Parathyroid adenoma (tissue), 2 donors: ENCODE measurements around the gene PIK3CB.
"Not testable (repeated sequence)": the region's sequence is repeated elsewhere in the genome, so short reads cannot be mapped to it uniquely, and the experiment has no call there.

ENCODE experiments used
- H2AFZ ChIP-seq: fragments of 300-600 bp; sonication (generic); one replicate; pipeline ENCODE4 v1.7.0; 2017; ENCODE audit warnings: antibody characterized with exemption, mild to moderate bottlenecking
- H3K27ac ChIP-seq: fragments of 300-600 bp; sonication (generic); one replicate; pipeline ENCODE4 v1.7.0; 2017
- H3K27me3 ChIP-seq: fragments of 300-600 bp; sonication (generic); one replicate; pipeline ENCODE4 v1.7.0; 2017; ENCODE audit warnings: low read length; ENCODE audit not compliant: control insufficient read depth, insufficient read depth
- H3K36me3 ChIP-seq: fragments of 300-600 bp; sonication (generic); one replicate; pipeline ENCODE4 v1.7.0; 2017; ENCODE audit warnings: low read length; ENCODE audit not compliant: control insufficient read depth, insufficient read depth
- H3K4me1 ChIP-seq: fragments of 300-600 bp; sonication (generic); one replicate; pipeline ENCODE4 v1.7.0; 2017; ENCODE audit warnings: control low read depth
- H3K4me2 ChIP-seq: fragments of 300-600 bp; sonication (generic); one replicate; pipeline ENCODE4 v1.7.0; 2017; ENCODE audit warnings: low read length
- H3K4me3 ChIP-seq: fragments of 300-600 bp; sonication (generic); one replicate; pipeline ENCODE4 v1.7.0; 2017; ENCODE audit warnings: low read depth, low read length
- H3K79me2 ChIP-seq: fragments of 300-600 bp; sonication (generic); one replicate; pipeline ENCODE4 v1.7.0; 2017; ENCODE audit warnings: control low read depth
- H3K9ac ChIP-seq: fragments of 300-600 bp; sonication (generic); one replicate; pipeline ENCODE4 v1.7.0; 2017; ENCODE audit warnings: mild to moderate bottlenecking
- H3K9me3 ChIP-seq: fragments of 300-600 bp; sonication (generic); one replicate; pipeline ENCODE4 v1.7.0; 2017; ENCODE audit warnings: low read length; ENCODE audit not compliant: control insufficient read depth
- CTCF ChIP-seq: fragments of 300-600 bp; sonication (generic); IDR thresholded peaks from one replicate; pipeline ENCODE4 v1.7.0; 2017; ENCODE audit warnings: antibody characterized with exemption, mild to moderate bottlenecking
- donor health status: primary hyperparathyroidism.

Gene PIK3CB

GRCh38 chr3:138829886-138830510 is 4.7 kb downstream of the PIK3CB start:
- H3K4me3 ChIP-seq: no peak overlapping the region
- no peak overlapping the region for H3K27ac ChIP-seq
- H3K4me2 ChIP-seq: no peak overlapping the region
- no peaks in the 10 kb centered on the region for H3K36me3 ChIP-seq
- no peaks in the 10 kb centered on the region for H3K4me1 ChIP-seq
- H3K9ac ChIP-seq: no peak overlapping the region
- peaks cover 24% of the 10 kb centered on the region for H3K79me2 ChIP-seq
- H3K9me3 ChIP-seq: no peaks in the 10 kb centered on the region
- H3K27me3 ChIP-seq: no peaks in the 10 kb centered on the region
- no peak for TF ChIP-seq CTCF
- no peak overlapping the region for H2AFZ ChIP-seq

- Histone ChIP-seq H3K27me3 (no peaks in the 10 kb centered on the region), H3K79me2 (peaks cover 22% of the 10 kb centered on the region), H3K36me3 (no peaks in the 10 kb centered on the region), H3K27ac (no peak overlapping the region), H3K4me1 (no peaks in the 10 kb centered on the region), H3K4me2 (no peak overlapping the region), H3K9ac (no peak overlapping the region), H3K4me3 (no peak overlapping the region), H2AFZ (no peak overlapping the region), H3K9me3 (no peaks in the 10 kb centered on the region)
- no peak for TF ChIP-seq CTCF
These were observed 5.6 kb downstream of the PIK3CB start for GRCh38 chr3:138829097-138829496.

GRCh38 chr3:138827222-138827621 is 7.5 kb downstream of the PIK3CB start:
- Histone ChIP-seq H3K27me3 (no peaks in the 10 kb centered on the region), H2AFZ (no peak overlapping the region), H3K79me2 (peaks cover 17% of the 10 kb centered on the region), H3K4me2 (no peak overlapping the region), H3K4me1 (no peaks in the 10 kb centered on the region), H3K36me3 (no peaks in the 10 kb centered on the region), H3K4me3 (no peak overlapping the region), H3K9ac (no peak overlapping the region), H3K27ac (no peak overlapping the region), H3K9me3 (no peaks in the 10 kb centered on the region)
- no peak for TF ChIP-seq CTCF

GRCh38 chr3:138825336-138825735 is 9.4 kb downstream of the PIK3CB start:
- H3K9me3 ChIP-seq: no peaks in the 10 kb centered on the region
- no peak overlapping the region for H3K4me3 ChIP-seq
- TF ChIP-seq CTCF: no peak
- H3K4me1 ChIP-seq: no peaks in the 10 kb centered on the region
- H3K36me3 ChIP-seq: no peaks in the 10 kb centered on the region
- no peak overlapping the region for H3K9ac ChIP-seq
- no peak overlapping the region for H2AFZ ChIP-seq
- no peaks in the 10 kb centered on the region for H3K27me3 ChIP-seq
- no peak overlapping the region for H3K27ac ChIP-seq
- no peak overlapping the region for H3K4me2 ChIP-seq
- peaks cover 11% of the 10 kb centered on the region for H3K79me2 ChIP-seq

GRCh38 chr3:138824114-138824506 is 10.6 kb downstream of the PIK3CB start:
- Histone ChIP-seq H3K4me1 (no peaks in the 10 kb centered on the region), H2AFZ (no peak overlapping the region), H3K4me3 (no peak overlapping the region), H3K9ac (no peak overlapping the region), H3K27ac (no peak overlapping the region), H3K79me2 (peaks cover 5% of the 10 kb centered on the region), H3K27me3 (no peaks in the 10 kb centered on the region), H3K9me3 (no peaks in the 10 kb centered on the region), H3K36me3 (no peaks in the 10 kb centered on the region), H3K4me2 (no peak overlapping the region)
- TF ChIP-seq CTCF: no peak

GRCh38 chr3:138820379-138820778 is 14.3 kb downstream of the PIK3CB start:
- not testable (repeated sequence) for H2AFZ ChIP-seq, H3K9me3 ChIP-seq, H3K36me3 ChIP-seq, H3K27ac ChIP-seq, H3K4me3 ChIP-seq, H3K27me3 ChIP-seq, H3K4me2 ChIP-seq, H3K9ac ChIP-seq, H3K4me1 ChIP-seq
- peaks cover 12% of the 10 kb centered on the region for H3K79me2 ChIP-seq
